Hematopoietic multipotent progenitor cell treated with erythropoietin and hydrocortisone succinate and interleukin-3 and kit ligand, for 17 days (in vitro differentiated cells): ENCODE measurements around the gene DSC2.
"Not testable (repeated sequence)": the region's sequence is repeated elsewhere in the genome, so short reads cannot be mapped to it uniquely, and the experiment has no call there.

Experiments
- DNase-seq: peaks from one replicate; pipeline ENCODE4 v3.0.0-alpha.2; 2015; ENCODE audit warnings: low spot score

The DSC2 gene

DNA sequence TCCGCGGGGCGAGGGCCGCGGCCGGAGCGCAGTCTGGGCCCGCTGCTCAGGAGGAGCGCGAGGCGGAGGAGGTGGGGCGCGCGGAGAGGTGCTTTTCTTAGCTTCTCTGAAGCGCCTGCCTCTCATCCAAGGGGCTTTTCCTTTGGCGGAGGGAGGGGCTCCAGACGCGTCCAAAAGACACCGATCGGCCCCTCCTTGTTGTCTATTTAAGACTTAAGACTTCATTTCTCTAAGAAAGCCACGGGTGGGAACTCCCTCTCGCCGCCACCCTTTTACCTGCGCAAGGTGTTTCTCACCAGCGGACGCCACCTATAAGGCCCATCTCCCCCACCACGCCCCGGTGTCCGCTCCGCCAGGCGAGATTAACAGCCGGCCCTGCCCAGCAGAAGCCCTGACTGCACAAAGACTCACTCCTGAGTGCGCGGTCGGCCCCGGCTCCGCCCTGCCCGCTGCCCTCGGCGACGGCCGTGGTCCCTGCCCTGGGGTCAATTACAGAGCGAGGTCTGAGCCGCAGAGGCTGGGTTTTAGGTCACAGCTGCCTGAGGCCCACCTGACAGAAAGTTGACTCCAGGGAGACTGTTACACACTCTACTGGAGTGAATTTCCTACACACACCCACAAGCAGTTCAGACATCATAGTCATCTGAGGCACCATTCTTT, at the start of gene DSC2:
Gene DSC2, minus strand, starts transcription at position 397 of the 660 bp plus-strand sequence. CDS start 450 bp downstream, outside the sequence.
- no peak for DNase-seq

DNA sequence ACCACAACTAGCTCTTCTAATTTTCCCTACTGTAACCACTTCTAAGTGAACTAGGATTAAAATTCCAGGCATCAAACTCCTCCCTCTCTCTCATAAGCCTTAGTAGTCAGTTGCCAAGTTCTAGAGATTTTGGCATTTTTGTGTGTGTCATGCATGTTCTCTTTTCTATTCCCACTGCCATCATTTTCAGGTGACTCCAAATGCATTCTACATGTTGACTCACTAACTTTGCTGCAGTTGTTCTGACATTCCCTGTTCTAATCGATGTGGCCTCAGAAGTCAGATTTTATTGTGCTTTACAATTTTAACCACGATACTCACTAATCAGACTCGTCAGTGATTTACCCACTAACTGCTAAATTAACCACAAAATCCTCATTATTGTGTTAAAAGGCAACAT, 47.1 kb upstream of the DSC2 start:
- DNase-seq: no peak

DNA sequence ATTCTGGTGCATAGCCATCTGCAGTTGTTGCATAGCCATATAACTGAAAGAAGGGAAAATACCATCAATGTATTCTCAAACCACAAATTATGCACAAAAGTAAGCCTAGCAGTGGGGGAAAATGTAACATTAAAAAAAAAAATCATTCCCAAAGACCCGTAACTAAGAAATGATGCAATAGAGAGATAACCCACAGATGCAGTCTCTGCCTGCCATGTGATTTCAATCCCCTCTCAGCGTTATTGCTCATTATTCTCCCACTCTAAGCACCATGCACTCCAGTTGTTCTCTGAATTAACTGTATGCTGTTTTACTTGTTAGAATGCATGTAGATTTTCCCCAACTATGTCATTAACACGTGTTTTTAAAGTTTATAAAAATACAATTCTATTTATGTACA, 46.4 kb upstream of the DSC2 start:
- DNase-seq: no peak

DNA sequence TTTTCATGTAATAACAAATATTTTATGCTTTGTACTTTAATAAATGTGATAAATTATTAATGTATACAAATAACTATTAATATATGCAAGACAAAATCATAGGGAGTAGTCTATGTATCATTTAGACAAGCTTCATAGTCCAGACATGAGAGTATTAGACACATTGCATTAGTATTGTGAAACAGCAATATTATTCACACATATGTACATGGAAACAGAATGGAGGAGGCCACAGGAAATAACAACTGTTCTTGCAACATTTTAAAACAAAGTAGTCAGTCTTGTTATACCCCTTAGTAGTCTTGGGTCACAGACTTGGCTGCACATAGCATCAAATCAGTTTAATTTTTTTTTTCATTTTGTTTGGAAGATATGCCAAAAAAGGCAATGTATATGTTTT, 44.6 kb upstream of the DSC2 start:
- no peak for DNase-seq

DNA sequence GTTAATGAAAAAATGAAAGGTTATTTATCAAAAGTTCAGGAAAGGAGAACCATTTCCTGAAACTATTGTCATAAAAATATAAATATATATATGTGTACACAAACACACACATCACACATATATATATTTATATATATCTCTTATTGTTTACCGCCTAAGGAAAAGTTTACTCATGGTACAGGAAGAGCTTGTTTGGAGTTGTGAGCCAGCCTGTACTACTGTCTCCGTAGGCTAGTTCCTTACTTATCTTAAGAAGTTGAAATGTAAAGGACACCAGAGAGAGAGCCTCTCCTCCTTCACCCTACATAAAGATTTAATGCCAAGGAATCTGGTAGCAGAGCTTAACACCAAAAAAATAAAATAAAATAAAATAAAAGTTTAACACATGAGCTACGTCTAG, 40.8 kb upstream of the DSC2 start:
- no peak for DNase-seq

DNA sequence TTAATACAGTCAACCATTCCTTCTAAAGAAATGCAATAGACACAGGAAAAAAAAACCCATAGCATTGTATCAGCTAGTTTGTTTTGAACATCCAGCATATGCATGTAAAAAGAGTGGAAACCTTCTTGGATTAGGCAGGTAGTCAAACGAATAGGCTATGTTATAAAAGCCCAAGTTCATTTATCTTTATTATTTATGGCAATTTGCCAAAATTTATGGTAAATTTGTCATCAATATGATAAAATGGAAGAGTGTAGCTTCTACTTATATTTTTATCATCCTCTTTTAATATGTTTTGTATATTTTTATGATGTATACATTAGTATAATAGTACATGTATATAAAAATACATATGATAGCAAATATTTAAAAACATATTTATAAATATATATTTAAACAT, 36.5 kb upstream of the DSC2 start:
- no peak for DNase-seq

DNA sequence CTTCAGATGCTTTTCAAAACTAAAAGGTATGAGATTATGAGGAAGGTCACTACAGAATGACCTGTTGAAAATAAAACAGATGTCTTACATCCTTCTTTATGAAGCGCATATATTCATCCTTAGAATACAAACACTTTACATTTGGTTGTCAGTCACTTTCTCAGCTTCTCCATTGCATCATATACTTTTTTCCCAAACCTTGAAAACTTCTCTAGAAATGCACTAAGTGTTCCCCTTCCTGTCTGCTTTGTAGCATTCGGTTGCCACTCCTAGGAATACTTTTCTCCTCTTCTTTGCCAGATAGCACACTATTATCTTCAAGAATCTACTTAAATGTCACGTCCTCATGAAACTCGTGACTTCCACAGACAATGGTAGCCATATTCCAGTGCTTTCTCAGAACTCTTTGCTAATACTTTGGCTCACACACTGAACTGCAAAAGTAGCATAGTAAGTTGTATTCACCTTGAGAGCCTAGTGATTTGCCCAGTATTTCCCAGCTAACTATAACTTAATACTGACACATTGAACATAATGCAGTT, 32.8 kb upstream of the DSC2 start:
- DNase-seq: no peak

DNA sequence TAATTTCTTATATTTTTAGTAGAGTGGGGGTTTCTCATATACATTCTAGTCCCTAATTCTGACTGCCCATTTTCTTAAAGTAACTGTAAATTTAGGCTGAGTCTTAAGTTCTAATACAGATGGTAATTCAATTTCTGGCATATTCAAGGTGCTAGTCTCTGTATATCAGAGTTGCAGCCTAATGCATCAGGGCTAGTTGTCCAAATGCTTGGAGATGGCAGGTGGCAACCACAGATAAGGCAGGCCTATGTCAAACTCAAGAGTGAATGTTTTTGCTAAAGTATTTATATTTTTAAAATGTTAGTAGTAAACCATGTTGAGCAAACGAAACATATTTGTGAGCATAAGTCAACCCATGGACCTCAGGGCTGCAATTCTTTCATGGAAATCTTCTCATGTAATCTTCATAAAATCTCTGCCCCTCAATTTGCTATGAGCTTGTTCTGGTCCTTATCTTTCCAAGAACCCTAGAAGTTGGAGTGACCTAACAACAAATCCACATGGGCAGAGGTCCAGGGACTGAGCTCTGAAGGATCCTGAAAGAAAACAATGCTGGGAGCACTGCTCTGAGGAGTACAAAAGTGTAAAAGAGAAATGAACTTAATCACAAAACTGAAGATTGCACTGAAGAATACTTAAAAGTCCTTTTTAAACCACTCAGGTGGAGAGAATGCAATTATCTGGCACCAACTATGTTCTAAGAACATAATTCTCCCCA, 27.3 kb upstream of the DSC2 start:
- DNase-seq: no peak

DNA sequence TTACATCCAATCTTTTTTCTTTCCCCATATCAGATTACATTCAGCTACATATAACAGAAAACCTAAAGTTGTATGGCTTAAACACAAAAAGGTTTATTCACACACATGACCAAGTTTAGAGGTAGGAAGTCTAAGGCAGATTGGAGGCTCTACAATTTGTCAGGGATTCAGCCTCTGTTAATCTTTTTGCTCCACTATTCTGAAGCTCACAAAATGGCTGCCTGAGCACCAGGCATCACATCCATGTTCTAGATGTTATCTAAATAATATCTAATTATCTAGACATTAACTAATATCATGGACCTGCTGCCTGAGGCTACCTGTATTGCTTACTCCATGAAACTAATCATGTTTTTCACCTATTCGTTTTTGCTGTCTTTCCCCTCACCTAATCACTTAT, 23.7 kb upstream of the DSC2 start:
- no peak for DNase-seq

DNA sequence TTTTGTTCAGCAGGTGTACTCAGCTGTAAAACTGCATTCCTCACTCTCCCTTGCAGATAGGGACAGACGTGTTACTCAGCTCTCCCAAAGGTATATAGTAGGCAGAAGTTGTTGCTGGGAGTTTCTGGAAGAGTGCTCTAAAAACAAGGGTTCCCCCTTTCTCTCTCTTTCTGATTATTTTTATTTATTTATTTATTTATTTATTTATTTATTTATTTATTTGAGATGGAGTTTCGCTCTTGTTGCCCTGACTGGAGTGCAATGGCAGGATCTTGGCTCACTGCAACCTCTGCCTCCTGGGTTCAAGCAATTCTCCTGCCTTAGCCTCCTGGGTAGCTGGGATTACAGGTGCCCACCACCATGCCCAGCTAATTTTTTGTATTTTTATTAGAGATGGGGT, 20.9 kb upstream of the DSC2 start:
- not testable (repeated sequence) for DNase-seq

DNA sequence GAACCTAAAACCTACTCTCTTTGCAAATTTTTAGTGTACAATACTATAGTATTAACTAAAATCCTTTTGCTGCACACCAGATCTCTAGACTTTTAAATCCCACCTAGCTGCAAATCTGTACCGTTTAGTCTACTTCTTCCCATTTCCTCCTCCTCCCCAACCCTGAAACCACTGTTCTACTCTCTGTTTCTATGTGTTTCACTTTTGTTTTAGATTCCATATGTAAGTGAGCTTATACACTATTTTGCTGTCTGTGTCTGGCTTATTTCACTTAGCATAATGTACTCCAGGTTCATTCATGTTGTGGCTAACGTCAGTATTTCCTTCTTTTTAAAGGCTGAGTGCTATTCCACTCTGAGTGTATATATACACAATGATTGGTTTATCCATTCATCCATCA, 18.4 kb upstream of the DSC2 start:
- no peak for DNase-seq

DNA sequence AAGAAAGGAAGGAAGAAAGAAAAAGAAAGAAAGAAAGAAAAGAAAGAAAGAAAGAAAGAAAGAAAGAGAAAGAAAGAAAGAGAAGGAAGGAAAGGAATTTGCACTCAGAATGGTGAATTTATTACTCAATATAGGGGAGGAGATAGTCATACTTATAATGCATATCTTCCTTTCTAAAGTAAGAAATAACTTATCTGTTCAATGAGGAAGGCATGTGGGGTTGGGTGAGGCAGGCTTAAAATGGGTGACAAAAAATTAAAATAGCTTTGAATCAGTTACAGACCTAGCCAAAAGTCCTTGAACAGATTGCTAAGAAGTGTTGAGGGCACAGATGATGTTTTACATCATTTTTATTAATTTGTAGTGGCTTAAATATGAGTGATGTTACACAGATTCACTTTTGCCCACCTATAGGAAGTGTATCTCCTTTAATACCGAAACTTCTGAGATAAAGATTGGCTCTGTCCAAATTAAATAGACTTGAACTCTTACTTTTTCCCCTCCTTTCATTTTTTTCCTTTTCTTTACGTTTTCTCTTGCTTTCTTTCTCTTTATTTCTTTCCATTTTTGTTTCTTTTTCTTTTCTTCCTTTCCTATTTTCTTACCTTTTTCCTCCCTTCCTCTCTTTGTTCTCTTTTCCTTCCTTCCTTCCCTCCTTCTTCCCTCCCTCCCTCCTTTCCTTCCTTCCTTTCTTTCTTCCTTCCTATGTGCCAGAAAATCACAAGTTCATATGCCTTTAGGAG, 14.8 kb upstream of the DSC2 start:
- DNase-seq: no peak

DNA sequence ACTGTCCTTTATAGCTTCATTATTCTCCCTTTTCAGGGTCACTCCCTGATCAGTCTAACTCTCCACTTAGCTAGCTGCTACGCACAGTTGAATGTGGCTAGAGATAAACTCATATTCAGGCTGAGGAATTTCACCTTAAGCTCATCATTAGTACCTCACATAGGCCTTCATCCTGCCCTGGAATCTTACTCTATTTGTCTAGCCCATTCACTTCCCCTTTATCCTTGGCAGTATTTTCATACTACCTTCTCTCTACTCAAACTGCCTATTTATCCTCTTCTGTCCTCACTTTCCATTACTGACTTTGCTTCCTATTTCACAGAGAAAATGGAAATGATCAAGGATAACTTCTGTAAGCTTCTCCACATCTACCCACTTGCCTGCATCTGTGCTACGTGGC, 10.6 kb upstream of the DSC2 start:
- no peak for DNase-seq

DNA sequence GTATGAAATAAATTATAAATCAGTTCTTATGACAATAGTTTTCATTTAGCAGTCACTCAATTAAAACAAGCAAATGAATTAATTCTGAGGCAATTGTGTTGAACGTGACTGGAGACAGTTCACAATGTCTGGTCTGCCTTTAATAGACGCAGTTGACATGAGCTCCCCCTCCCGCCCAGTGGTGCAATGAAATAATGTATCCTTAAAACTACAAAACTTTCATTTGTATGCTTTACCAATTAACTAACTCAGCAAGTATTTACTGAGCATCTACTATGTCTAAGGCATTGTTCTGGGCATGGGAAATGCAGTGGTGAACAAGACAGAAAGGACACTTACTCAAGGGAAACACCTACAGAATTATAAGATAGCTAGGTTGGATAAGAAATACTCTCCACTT, 3.5 kb upstream of the DSC2 start:
- no peak for DNase-seq

DNA sequence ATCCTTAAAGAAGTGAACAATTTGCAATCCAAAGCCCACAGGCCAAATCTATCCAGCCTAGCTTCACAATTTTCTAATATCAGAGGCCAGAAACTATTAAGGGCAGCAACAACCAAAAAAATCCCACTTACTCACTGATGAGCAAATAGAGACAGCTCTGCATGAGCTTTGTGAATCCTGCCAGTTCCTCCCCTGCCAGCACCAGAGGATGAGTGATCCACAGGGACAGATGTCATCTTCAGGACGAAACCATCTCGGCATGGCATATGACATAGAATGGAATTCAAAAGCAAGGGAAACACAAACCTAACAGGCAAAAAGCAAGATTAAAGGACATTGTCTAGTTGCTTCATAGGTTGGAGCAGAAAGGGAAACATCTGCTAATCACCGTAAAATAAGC, 2.2 kb upstream of the DSC2 start:
- no peak for DNase-seq

DNA sequence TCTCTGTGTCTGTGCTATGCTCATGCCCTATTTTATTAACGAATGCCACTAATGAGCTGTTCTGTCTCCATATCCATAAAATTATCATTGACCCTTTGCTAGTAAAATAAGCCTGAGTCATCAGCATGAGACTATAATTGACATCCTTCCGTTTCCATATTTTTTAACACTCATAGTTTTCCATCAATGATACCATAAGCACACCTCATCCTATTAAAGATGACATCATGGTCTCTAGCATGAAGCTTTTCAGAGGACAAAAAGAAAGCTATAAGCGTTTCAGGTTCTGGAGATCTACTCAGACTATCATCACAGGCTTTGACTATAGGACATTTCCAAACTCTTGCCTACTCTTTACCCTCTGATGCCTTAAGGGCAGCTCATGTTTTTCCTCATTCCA, 1.2 kb upstream of the DSC2 start:
- no peak for DNase-seq

DNA sequence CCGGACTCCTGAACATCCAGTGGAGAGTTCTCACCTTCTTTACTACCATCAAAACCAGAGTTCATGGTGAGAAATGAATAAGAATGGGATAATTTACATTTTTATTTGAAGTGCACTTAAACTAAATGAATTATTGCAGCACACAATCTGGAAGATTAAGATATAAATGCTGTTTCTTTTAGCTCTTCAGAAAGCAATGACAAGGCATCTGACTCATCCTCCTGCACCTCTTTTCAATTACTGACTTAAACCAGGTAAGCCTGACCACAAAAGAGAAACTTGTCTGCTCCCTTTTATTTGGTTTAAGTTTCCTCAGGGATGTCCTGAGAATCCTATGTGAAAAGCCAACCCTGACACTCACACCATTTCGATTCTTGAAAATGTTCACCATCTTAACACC, 720 bp upstream of the DSC2 start:
- no peak for DNase-seq

DNA sequence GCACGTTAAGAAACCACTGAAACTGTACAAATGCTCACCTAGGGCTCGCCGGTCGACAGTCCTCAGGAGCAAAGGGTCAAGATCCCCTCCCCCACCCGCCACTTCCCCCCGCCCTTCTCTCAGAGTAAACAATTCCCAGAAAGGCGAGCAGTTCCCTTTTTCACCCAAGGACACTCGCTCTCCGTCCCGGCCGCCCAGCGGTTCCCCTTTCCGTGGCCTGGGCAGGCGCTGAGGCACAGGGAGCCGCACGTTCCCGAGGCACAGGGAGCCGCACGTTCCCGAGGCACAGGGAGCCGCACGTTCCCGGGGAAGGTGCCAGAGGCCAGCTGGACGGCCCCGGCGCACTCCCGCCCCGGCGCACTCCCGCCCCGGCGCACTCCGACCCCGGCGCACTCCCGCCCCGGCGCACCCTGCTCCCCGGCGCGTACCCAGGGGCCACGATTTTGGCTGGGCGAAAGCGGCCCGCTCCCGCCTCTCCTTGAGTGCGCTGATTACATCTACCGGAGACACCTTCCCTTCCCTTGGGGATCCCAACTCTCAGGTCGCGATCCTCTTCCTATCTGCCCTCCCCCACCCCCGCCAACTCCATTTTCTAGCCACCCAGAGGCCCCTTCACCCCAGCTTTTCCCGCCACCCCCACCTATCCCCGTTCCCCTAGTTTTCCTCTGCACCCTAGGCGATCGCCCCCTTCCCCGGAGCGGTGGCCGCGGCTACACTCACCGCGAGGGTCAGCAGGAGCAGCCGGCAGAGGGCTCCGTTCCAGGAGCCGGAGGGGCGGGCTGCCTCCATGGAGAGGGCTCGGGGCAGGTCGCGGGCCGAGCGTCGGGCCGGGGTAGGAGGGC, 817 bp downstream of the DSC2 start:
- no peak for DNase-seq

DNA sequence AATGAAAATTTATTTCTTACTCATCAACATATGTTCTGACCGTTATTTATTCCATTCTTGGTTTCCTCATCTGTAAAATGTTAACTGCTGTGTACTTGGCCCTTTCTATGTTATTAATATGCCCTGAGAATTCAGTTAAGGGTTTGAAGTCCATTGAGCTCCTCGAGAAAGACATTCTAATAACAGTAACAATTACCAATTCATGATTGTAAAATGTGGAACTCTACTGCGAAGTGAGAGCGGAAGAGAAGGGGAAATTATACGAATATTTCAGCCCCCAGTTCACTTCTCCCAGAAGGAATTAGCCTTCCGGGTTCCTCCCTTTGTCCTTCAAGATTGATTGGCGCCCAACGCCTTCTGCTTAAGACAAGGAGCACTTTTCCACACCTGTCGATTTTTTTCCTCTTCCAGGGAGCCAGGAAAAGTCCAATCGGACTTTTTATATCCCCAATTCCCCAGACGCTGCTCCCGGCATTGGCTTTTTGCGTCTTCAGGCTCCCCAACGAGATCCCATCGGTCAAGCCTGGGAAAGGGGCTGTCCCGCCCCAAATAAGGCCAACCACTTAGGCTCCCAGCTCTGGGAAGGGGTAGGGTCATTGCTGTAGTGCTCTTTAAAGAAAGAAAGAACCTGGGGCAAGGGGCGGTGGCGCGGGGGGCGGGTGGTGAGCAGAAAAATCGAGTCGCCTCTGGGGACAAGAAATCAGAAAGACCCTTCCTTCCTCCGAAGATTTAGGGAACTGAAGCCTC, 1.6 kb downstream of the DSC2 start:
- DNase-seq: no peak

DNA sequence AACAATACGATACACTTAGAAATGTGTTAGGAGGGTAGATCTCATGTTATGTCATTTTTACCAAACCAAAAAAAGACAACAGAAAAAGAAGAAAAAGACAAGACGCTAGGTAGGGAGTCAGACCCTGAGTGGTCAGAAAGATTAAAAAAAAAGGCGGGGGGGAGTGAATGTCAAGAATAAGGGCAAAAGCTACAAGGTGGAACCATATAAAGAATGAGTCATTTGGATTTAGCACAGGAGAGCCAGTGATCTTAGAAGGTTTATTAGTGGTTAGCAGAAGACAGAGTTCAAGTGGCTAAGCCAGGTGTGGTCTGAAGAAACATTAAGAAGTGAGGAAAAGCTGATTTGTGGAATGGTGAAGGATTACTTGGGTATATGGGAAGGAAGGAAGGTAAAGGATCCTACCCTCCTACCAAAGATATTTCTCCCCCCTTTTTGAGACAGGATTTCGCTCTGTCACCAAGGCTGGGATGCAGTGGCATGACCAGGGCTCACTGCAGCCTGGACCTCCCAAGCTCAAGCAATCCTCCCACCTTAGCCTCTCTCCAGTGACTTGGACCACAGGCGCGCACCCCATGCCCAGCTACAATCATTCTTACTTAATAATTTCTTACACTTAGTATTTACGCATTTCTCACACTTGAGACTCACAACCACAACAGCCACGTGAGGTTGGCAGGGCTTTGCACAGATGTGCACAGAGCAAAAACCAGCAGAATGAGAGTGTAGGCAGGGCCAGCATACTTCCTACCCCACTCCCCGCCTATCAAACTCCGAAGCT, 2.6 kb downstream of the DSC2 start:
- no peak for DNase-seq

DNA sequence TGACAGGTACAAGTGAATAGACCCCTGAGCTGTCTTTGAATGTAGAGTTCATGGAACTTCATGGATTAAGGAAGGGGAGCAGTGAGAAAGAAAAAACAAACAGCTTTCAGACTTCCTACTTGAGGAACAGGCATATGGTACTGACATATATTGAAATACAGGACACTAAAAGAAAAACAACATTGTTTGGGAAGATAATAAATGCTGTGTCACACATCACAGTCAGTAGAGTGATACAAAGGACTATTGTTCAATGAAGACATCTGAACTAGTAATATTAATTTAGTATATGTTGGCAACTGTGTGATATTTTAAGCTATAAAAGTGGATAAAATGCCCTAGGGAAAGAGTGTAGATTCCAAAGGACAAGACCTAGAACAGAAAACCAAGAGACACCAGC, 3.3 kb downstream of the DSC2 start:
- DNase-seq: no peak
